AG04449 (cell line): ENCODE data around the gene PEX14.

Source experiments
- CTCF ChIA-PET: fragments of 350-600 bp; formaldehyde crosslinking; extraction: SDS; loops from one replicate; lab custom pipeline; 2021; ENCODE audit warnings: antibody characterized with exemption; lab: Yijun Ruan, JAX
- POLR2A ChIA-PET: fragments of 400-600, 350-600 bp; formaldehyde crosslinking; extraction: SDS; loops from one replicate; lab custom pipeline; 2020; ENCODE audit warnings: antibody characterized with exemption, inconsistent platforms; lab: Yijun Ruan, JAX
- DNase-seq: peaks from one replicate; pipeline ENCODE4 v3.0.0-alpha.2; 2010; ENCODE audit warnings: low read depth, low spot score
- H3K4me3 ChIP-seq: 2 replicates; pipeline ENCODE4 v1.5.1; 2011; ENCODE audit warnings: low read depth, mild to moderate bottlenecking, control low read depth, low read length
- TF ChIP-seq, protein P1 (sequence below): IDR thresholded peaks from one replicate; pipeline ENCODE4 v1.5.1; 2011; ENCODE audit warnings: mild to moderate bottlenecking, moderate library complexity, low read length, control low read depth, inconsistent platforms; ENCODE audit not compliant: insufficient read depth; ENCODE audit errors: missing control alignments

The PEX14 gene

DNA sequence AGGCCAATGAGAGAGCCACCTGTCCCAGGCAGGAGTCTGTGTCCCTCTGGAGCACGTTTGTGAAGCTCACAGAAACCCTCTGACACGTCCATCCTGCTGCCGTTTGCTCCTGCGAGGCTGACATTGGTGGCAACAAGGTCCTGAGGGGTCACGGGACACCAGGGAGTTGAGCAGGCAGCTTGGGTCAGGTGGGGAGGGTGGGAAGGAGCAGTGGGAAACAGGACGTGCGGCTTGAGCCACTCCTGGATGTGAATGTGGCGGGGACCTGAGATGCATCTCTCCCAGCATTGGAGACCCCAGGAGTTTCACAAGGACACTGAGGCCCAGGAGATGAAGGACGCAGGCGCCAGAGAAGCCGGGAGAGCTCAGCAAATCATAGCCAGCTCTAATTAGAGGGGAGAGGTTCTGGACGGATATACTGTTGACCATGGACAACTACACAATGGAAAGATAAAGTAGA, 149.0 kb downstream of the PEX14 start:
- ChIA-PET CTCF (no interaction called here), POLR2A (interaction anchor here (0.7 kb wide), 1 partner anchor 83 kb away, joined by 3 read pairs; no protein-coding TSS in a partner anchor)
- no peak overlapping the region for H3K4me3 ChIP-seq
- TF ChIP-seq, protein P1, sequence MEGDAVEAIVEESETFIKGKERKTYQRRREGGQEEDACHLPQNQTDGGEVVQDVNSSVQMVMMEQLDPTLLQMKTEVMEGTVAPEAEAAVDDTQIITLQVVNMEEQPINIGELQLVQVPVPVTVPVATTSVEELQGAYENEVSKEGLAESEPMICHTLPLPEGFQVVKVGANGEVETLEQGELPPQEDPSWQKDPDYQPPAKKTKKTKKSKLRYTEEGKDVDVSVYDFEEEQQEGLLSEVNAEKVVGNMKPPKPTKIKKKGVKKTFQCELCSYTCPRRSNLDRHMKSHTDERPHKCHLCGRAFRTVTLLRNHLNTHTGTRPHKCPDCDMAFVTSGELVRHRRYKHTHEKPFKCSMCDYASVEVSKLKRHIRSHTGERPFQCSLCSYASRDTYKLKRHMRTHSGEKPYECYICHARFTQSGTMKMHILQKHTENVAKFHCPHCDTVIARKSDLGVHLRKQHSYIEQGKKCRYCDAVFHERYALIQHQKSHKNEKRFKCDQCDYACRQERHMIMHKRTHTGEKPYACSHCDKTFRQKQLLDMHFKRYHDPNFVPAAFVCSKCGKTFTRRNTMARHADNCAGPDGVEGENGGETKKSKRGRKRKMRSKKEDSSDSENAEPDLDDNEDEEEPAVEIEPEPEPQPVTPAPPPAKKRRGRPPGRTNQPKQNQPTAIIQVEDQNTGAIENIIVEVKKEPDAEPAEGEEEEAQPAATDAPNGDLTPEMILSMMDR: no peak
- no peak for DNase-seq

DNA sequence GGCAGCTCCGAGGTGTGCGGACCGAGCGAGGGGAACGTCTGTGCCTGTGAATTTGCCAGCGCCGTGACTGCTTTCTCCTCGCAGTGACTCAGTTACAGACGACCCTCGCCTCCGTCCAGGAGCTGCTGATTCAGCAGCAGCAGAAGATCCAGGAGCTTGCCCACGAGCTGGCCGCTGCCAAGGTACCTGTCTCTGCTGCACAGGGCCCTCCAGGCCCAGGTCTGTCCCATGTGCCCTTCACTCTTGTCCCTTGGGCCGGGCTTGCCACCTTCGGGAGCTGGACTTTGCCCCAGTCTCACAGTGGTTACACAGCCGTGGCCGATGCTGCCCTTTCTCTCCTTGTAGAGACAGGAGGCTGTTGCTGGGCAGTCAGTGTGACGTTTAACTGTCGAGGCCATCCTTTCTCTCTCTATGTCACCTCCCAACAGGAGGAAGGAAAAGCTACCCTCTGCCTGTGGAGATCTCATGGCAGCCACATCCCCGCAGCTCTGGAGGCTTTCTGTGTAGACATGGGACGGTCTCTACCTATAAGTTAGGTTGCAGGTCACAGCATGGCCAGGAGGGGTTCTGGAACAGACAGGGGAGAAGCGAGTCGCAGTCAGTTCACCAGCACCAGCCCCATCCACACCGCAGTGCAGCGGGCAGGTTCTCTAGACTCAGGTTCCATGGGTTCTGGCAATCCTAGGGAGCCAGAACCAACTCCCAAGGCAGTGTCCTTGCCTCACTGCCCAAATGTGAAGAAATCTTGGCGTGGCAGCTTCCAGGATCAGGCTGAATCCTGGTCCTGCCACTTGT, 149.7 kb downstream of the PEX14 start:
- no peak for DNase-seq
- TF ChIP-seq, protein P1: no peak
- H3K4me3 ChIP-seq: no peak overlapping the region
- ChIA-PET CTCF (no interaction called here), POLR2A (no interaction called here)

DNA sequence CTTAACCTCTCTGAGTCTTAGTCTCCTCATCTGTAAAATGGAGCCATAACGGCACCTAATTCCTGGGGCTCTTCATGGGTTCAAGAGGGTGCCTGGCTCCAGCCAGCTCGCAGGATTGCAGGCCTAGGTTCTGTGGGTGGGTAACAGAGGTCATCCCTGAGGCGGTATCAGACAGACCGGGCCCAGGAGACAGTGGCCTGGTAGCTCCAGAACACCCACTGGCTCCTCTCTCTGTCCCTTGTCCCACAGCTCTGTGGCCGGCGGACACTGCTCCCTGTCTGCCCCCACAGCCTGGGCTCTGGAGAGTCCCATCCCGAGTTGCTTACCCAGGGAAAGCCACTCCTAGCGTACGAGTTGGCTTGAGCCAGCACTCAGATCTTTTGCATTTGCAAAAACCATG, 150.3 kb downstream of the PEX14 start:
- TF ChIP-seq, protein P1: no peak
- H3K4me3 ChIP-seq: no peak overlapping the region
- DNase-seq: no peak
- ChIA-PET POLR2A (no interaction called here), CTCF (no interaction called here)

DNA sequence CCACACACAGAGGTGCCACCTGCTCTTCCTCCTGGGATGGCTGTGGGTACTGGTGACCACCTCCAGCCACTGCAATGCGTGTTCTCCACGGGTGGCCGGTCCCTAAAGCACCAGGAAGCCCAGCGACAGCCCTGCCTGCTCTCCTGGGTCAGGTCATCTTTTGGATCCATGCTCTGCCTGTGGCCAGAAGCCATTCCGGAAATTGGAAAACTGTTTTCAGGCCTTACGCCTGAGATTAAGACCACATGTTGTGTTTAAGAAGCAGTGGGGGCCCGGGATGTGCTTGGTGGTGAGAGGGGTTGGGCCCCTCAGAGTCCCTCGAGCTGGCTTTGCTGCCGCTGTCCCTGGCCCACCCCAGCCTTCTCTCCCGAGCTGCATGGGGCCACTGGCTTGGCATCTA, 150.8 kb downstream of the PEX14 start:
- H3K4me3 ChIP-seq: no peak overlapping the region
- no peak for DNase-seq
- TF ChIP-seq, protein P1: no peak
- ChIA-PET POLR2A (no interaction called here), CTCF (interaction anchor here (1.2 kb wide), 1 partner anchor 12 kb away, joined by 4 read pairs; no protein-coding TSS in a partner anchor)

DNA sequence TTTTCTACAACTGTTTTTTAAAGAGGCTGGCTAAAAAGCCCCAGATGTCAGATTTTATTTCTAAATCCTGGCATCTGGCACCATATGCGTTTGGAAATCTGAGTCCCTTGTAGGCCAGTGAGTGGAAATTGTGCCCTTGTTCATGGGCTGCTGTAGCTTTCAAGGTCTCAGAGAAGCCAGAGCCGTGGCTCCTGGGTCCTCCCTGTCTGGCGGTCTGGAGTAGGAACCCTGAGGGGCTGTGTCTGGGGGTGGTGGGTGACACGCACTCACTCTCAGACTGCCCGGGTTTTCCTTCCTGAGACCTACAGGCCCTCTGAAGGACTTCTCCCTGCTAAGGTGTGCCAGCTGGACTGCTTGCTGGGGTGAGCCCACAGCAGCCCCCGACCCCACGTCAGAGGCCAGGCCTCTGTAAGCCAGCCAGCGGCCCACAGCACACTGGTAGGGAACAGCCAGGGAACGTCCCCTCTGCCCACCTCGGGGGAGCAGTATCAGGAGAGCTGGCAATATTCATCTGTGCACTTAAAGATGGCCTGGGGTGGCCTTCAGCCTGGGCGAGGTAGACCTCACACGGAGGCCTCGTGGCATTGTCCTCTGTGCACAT, 151.5 kb downstream of the PEX14 start:
- TF ChIP-seq, protein P1: no peak
- POLR2A ChIA-PET: no interaction called here
- no peak overlapping the region for H3K4me3 ChIP-seq
- no peak for DNase-seq
- CTCF ChIA-PET: interaction anchor here (1.2 kb wide), 1 partner anchor 12 kb away, joined by 4 read pairs; no protein-coding TSS in a partner anchor

DNA sequence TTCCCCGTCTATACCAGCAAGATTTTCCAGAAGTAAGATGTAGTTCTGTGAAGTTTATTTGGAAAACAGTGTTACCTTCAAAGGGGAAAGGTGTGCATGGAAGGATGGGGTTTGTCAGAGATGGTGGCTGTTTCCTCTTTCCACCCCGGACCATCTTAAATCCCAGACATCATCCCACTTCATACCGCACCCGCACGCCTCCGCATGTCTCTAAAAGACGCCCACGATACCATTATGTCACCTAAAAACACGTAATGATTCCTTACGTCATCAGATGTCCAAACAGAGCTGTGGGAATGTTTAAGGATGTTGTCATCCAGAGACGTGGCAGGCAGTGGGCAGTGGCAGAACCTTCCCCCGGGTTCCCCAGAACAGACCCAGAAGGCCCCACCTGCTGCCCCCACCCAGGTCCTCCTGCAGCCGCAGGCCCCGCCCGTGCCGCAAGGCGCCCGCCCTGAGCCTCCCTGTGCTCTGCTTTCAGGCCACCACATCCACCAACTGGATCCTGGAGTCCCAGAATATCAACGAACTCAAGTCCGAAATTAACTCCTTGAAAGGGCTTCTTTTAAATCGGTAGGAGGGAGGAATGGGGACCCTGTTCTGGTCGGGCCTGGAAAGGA, 152.2 kb downstream of the PEX14 start:
- ChIA-PET POLR2A (no interaction called here), CTCF (no interaction called here)
- no peak overlapping the region for H3K4me3 ChIP-seq
- TF ChIP-seq, protein P1: no peak
- DNase-seq: no peak
